Uterus (tissue), 4 donors: ENCODE data around the gene RSAD1. TPM values are rescaled to one million over a fixed set of nuclear protein-coding genes. Genes with fewer than 3 reads are reported as not detected.

Experiments
- DNase-seq, 2 donors: peaks; one replicate each; pipeline ENCODE4 v3.0.0-alpha.2; 2019 to 2020
- H3K27ac ChIP-seq, 2 donors: fragments of 200-600 bp; sonication (generic); 1 replicate in 1 of 2; 2 replicates in 1 of 2; pipeline ENCODE4 v1.5.1; 2016 to 2018
- H3K27me3 ChIP-seq, 2 donors: fragments of 200-600 bp; sonication (generic); one replicate each; pipeline ENCODE4 v1.5.1; 2018 to 2019; ENCODE audit warnings: control low read depth in 1 of 2
- H3K36me3 ChIP-seq, 2 donors: fragments of 200-600 bp; sonication (generic); one replicate each; pipeline ENCODE4 v1.5.1; 2019; ENCODE audit warnings: control low read depth in 1 of 2
- H3K4me1 ChIP-seq, 2 donors: fragments of 200-600 bp; sonication (generic); one replicate each; pipeline ENCODE4 v1.5.1; 2018 to 2019; ENCODE audit warnings: control low read depth in 1 of 2
- H3K4me3 ChIP-seq, 2 donors: fragments of 200-600 bp; sonication (generic); 1 replicate in 1 of 2; 2 replicates in 1 of 2; pipeline ENCODE4 v1.5.1; 2018 to 2019; ENCODE audit warnings: mild to moderate bottlenecking in 1 of 2
- H3K9me3 ChIP-seq, 2 donors: fragments of 200-600 bp; sonication (generic); one replicate each; pipeline ENCODE4 v1.5.1; 2019; ENCODE audit warnings: control low read depth in 1 of 2
- POLR2A ChIP-seq, 2 donors: fragments of 450-650 bp; IDR thresholded peaks; one replicate each; pipeline ENCODE4 v1.6.1; 2016; ENCODE audit warnings: antibody characterized with exemption in 2 of 2, mild to moderate bottlenecking in 1 of 2, moderate library complexity in 1 of 2
- intact Hi-C: fragments of 100-400 bp; cut with DNase I; formaldehyde crosslinking; loops from one replicate; pipeline ENCODE4 v1.15.1; 2023; ENCODE audit warnings: low total_unique reads
- total RNA-seq, 4 donors: library from RNA; depleted of rRNA in 3 of 4; stranded (reverse); fragments of >200 nt in 3 of 4; gene quantifications; one replicate each; pipeline versions ENCODE4 v1.1.0 to v1.2.4, GENCODE V29; 2014 to 2023
- TF ChIP-seq, protein P1 (sequence below), 4 experiments: fragments of 200-600 bp in 2 of 4; fragments of 450-650 bp in 2 of 4; sonication (generic) in 2 of 4; IDR thresholded peaks; one replicate each; pipeline ENCODE4 v1.5.1; 2016 to 2019; ENCODE audit warnings: antibody characterized with exemption in 4 of 4, mild to moderate bottlenecking in 2 of 4, moderate library complexity in 1 of 4
- donor health status: DM: yes; HTN: yes; CAD: no.

Gene RSAD1
- total RNA-seq, 4 donors from 2014 or later = 12.9 to 42.6 (median 30.7) TPM

GRCh38 chr17:50534222-50534978, 55.7 kb downstream of the RSAD1 start:
- no peak overlapping the region for H3K4me3 ChIP-seq
- no peak for DNase-seq
- no peak for TF ChIP-seq POLR2A (IDR thresholded peaks at IDR 0.05)
- TF ChIP-seq, protein P1, sequence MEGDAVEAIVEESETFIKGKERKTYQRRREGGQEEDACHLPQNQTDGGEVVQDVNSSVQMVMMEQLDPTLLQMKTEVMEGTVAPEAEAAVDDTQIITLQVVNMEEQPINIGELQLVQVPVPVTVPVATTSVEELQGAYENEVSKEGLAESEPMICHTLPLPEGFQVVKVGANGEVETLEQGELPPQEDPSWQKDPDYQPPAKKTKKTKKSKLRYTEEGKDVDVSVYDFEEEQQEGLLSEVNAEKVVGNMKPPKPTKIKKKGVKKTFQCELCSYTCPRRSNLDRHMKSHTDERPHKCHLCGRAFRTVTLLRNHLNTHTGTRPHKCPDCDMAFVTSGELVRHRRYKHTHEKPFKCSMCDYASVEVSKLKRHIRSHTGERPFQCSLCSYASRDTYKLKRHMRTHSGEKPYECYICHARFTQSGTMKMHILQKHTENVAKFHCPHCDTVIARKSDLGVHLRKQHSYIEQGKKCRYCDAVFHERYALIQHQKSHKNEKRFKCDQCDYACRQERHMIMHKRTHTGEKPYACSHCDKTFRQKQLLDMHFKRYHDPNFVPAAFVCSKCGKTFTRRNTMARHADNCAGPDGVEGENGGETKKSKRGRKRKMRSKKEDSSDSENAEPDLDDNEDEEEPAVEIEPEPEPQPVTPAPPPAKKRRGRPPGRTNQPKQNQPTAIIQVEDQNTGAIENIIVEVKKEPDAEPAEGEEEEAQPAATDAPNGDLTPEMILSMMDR (IDR thresholded peaks at IDR 0.05) = peak in 1 of 4 experiments; percentile 22
- peaks cover 0 to 17% of the 10 kb centered on the region in 2 donors for H3K4me1 ChIP-seq
- intact Hi-C loops = no loop called here
- no peaks in the 10 kb centered on the region for H3K36me3 ChIP-seq
- H3K27ac ChIP-seq = no peak overlapping the region
- H3K9me3 ChIP-seq = no peaks in the 10 kb centered on the region
- H3K27me3 ChIP-seq = peaks cover 0 to 6% of the 10 kb centered on the region in 2 donors

DNA sequence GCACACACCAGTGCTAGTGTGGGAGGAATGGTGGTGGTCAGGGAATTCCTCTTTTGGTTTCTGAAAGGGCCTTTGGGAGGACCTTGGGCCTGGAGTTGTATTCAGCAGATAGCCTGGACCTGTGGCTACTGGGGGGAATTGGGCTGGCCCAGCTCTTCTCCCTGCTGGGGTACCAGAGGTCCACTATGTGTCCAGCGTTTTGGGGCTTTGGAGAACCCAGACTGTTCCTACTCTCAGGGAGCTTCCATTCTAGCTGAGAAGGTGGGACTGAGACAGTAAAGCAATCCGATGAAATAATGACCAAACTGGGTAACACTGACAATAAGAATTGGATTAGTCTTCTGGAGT, 56.3 kb downstream of the RSAD1 start:
- intact Hi-C loops = no loop called here
- H3K4me3 ChIP-seq = no peak overlapping the region

GRCh38 chr17:50535407-50535806, 56.7 kb downstream of the RSAD1 start:
- H3K27me3 ChIP-seq = peaks cover 0 to 6% of the 10 kb centered on the region in 2 donors
- DNase-seq = no peak
- H3K9me3 ChIP-seq = no peaks in the 10 kb centered on the region
- no peak overlapping the region for H3K4me3 ChIP-seq
- no peak for TF ChIP-seq POLR2A (IDR thresholded peaks at IDR 0.05)
- TF ChIP-seq, protein P1 (IDR thresholded peaks at IDR 0.05) = no peak
- H3K4me1 ChIP-seq = peaks cover 0 to 17% of the 10 kb centered on the region in 2 donors
- no peaks in the 10 kb centered on the region for H3K36me3 ChIP-seq
- intact Hi-C loops = no loop called here
- no peak overlapping the region for H3K27ac ChIP-seq

More for the DNA sequence above, 56.3 kb downstream of the RSAD1 start:
- Histone ChIP-seq H3K36me3 (no peaks in the 10 kb centered on the region), H3K27ac (no peak overlapping the region), H3K9me3 (no peaks in the 10 kb centered on the region), H3K4me1 (peaks cover 0 to 17% of the 10 kb centered on the region in 2 donors), H3K27me3 (peaks cover 0 to 6% of the 10 kb centered on the region in 2 donors)
- TF ChIP-seq, protein P1 (IDR thresholded peaks at IDR 0.05) = no peak
- no peak for DNase-seq

Other genes starting within 250 kb of the RSAD1 start
- gene TMEM92, start 204.4 kb upstream of the RSAD1 start, total RNA-seq = under 1 TPM in 2 of 4 donors, not detected in 2; 0.07 to 0.91 TPM
- 10 to 100 TPM; 23.5 to 34.0 (median 28.5) TPM for gene XYLT2, start 132.7 kb upstream of the RSAD1 start, total RNA-seq
- 10 to 100 TPM; 16.4 to 72.1 (median 45.8) TPM for gene MRPL27, start 105.7 kb upstream of the RSAD1 start, total RNA-seq
- 1 to 10 TPM in 2 of 4 donors, not detected in 2; 1.7 to 3.4 TPM for gene EME1, start 105.6 kb upstream of the RSAD1 start, total RNA-seq
- 10 to 100 TPM; 24.1 to 62.4 (median 47.1) TPM for gene LRRC59, start 81.3 kb upstream of the RSAD1 start, total RNA-seq
- gene ACSF2, start 52.6 kb upstream of the RSAD1 start, total RNA-seq = 10 to 100 TPM; 16.7 to 60.6 (median 45.7) TPM
- not detected for gene CHAD, start 10.0 kb upstream of the RSAD1 start, total RNA-seq
- gene MYCBPAP, start 29.6 kb downstream of the RSAD1 start, total RNA-seq = 10 to 100 TPM in 1 of 4 donors, 1 to 10 TPM in 3; 2.7 to 11.5 (median 5.1) TPM
- 10 to 100 TPM in 1 of 4 donors, under 1 TPM in 1, not detected in 2; 0.30 to 41.1 TPM for gene EPN3, start 53.9 kb downstream of the RSAD1 start, total RNA-seq
- gene SPATA20, start 68.3 kb downstream of the RSAD1 start, total RNA-seq = 10 to 100 TPM; 39.7 to 57.2 (median 46.2) TPM
- gene CACNA1G, start 81.9 kb downstream of the RSAD1 start, total RNA-seq = 10 to 100 TPM in 2 of 4 donors, under 1 TPM in 2; under 0.01 to 28.9 (median 6.0) TPM
- gene ABCC3, start 156.0 kb downstream of the RSAD1 start, total RNA-seq = 1 to 10 TPM; 1.2 to 4.5 (median 2.6) TPM
- gene ANKRD40, start 229.1 kb downstream of the RSAD1 start, total RNA-seq = 10 to 100 TPM; 15.0 to 58.0 (median 31.3) TPM
- gene LUC7L3, start 240.7 kb downstream of the RSAD1 start, total RNA-seq = 100 to 1,000 TPM in 3 of 4 donors, 10 to 100 TPM in 1; 98.1 to 221 (median 163) TPM